Fibroblast of lung (primary cell): ENCODE data around the gene XRCC1. TPM values are rescaled to one million over a fixed set of nuclear protein-coding genes. Genes with fewer than 3 reads are reported as not detected.

Source experiments
- DNase-seq, 2 donors: peaks; one replicate each; pipeline versions ENCODE4 v3.0.0 to v3.0.0-alpha.2; 2010; ENCODE audit warnings: low read depth in 2 of 2
- H2AFZ ChIP-seq: 2 replicates; pipeline ENCODE4 v1.5.1; 2012; ENCODE audit warnings: low read length, control low read depth, inconsistent platforms
- H3K27ac ChIP-seq: 2 replicates; pipeline ENCODE4 v1.5.1; 2011; ENCODE audit warnings: low read length, control low read depth; ENCODE audit not compliant: insufficient read depth
- H3K27me3 ChIP-seq: 2 replicates; pipeline ENCODE4 v1.5.1; 2011; ENCODE audit warnings: mild to moderate bottlenecking, low read length; ENCODE audit not compliant: control insufficient read depth, insufficient read depth
- H3K36me3 ChIP-seq: 2 replicates; pipeline ENCODE4 v1.5.1; 2011; ENCODE audit warnings: low read length; ENCODE audit not compliant: control insufficient read depth, insufficient read depth
- H3K4me1 ChIP-seq: 2 replicates; pipeline ENCODE4 v1.5.1; 2011; ENCODE audit warnings: low read length; ENCODE audit not compliant: control insufficient read depth, insufficient read depth; ENCODE audit errors: extremely low read depth
- H3K4me2 ChIP-seq: 2 replicates; pipeline ENCODE4 v1.5.1; 2011; ENCODE audit warnings: low read length, control low read depth; ENCODE audit not compliant: insufficient read depth; ENCODE audit errors: extremely low read depth
- H3K4me3 ChIP-seq, 4 experiments: fragments of 200-600 bp in 1 of 4; sonication (generic) in 1 of 4; replicated peaks in 1 of 4; 2 replicates each; pipeline ENCODE4 v1.5.1; 2011 to 2016; ENCODE audit warnings: low read length in 4 of 4, low read depth in 3 of 4, mild to moderate bottlenecking in 3 of 4, control low read depth in 2 of 4, inconsistent platforms in 1 of 4, mixed read lengths in 1 of 4; ENCODE audit not compliant: insufficient read depth in 1 of 4; ENCODE audit errors: control extremely low read depth in 1 of 4
- H3K79me2 ChIP-seq: 2 replicates; pipeline ENCODE4 v1.5.1; 2012; ENCODE audit warnings: mild to moderate bottlenecking, low read length, inconsistent platforms; ENCODE audit not compliant: control insufficient read depth, insufficient read depth
- H3K9ac ChIP-seq: 2 replicates; pipeline ENCODE4 v1.5.1; 2011; ENCODE audit warnings: mild to moderate bottlenecking, low read length, control low read depth; ENCODE audit not compliant: insufficient read depth
- H3K9me3 ChIP-seq: 2 replicates; pipeline ENCODE4 v1.5.1; 2012; ENCODE audit warnings: low read depth, low read length; ENCODE audit not compliant: control insufficient read depth, insufficient read depth
- H4K20me1 ChIP-seq: 2 replicates; pipeline ENCODE4 v1.5.1; 2011; ENCODE audit warnings: low read length; ENCODE audit not compliant: control insufficient read depth, insufficient read depth; ENCODE audit errors: extremely low read depth
- CTCF ChIP-seq, 2 donors: IDR thresholded peaks in 1 of 2; conservative IDR thresholded peaks in 1 of 2; 1 replicate in 1 of 2; 2 replicates in 1 of 2; pipeline ENCODE4 v1.5.1; 2011 to 2012; ENCODE audit warnings: low read length in 2 of 2, control low read depth in 1 of 2, inconsistent platforms in 1 of 2, low read depth in 1 of 2, mild to moderate bottlenecking in 1 of 2
- EZH2 ChIP-seq: IDR thresholded peaks from 2 replicates; pipeline ENCODE4 v1.5.1; 2012; ENCODE audit warnings: low read length, control low read depth, mild to moderate bottlenecking; ENCODE audit errors: missing control alignments
- polyA plus RNA-seq, 2 donors: library from polyadenylated mRNA; depleted of rRNA in 1 of 2; stranded (reverse) in 1 of 2; unstranded in 1 of 2; fragments of >200 nt; gene quantifications; 2 replicates each; pipeline ENCODE4 v1.2.1, GENCODE V29; 2011 to 2012; ENCODE audit warnings: missing spikeins in 1 of 2
- total RNA-seq: library from RNA; depleted of rRNA; stranded (reverse); fragments of >200 nt; gene quantifications from 2 replicates; pipeline ENCODE4 v1.2.1, GENCODE V29; 2014

XRCC1 gene
- total and polyA plus RNA-seq, 2 donors (not counting 1 experiment from before 2014, with no cell fraction given): 8.6 to 14.5 TPM

- Histone ChIP-seq H3K9ac (no peak overlapping the region), H4K20me1 (no peaks in the 10 kb centered on the region), H3K9me3 (no peaks in the 10 kb centered on the region), H3K36me3 (peaks cover 15% of the 10 kb centered on the region), H3K4me3 (no peak overlapping the region), H3K27me3 (no peaks in the 10 kb centered on the region), H3K79me2 (no peaks in the 10 kb centered on the region), H3K4me1 (no peaks in the 10 kb centered on the region), H3K4me2 (no peak overlapping the region), H3K27ac (no peak overlapping the region), H2AFZ (no peak overlapping the region)
- DNase-seq: no peak
- TF ChIP-seq CTCF (conservative IDR thresholded peaks at IDR 0.05 in 1 of 2, IDR thresholded peaks at IDR 0.05 in 1 of 2; ENCODE audit: low read depth in 1 of 2, low read length in 2 of 2): no peak
- no peak for TF ChIP-seq EZH2
Measured at GRCh38 chr19:43546581-43546980, 28.7 kb downstream of the XRCC1 start.

- Histone ChIP-seq H3K27me3 (no peaks in the 10 kb centered on the region), H2AFZ (no peak overlapping the region), H3K4me1 (no peaks in the 10 kb centered on the region), H3K4me3 (no peak overlapping the region), H3K9me3 (no peaks in the 10 kb centered on the region), H3K79me2 (no peaks in the 10 kb centered on the region), H3K9ac (no peak overlapping the region), H4K20me1 (no peaks in the 10 kb centered on the region), H3K4me2 (no peak overlapping the region), H3K36me3 (peaks cover 12% of the 10 kb centered on the region), H3K27ac (no peak overlapping the region)
- DNase-seq: no peak
- no peak for TF ChIP-seq CTCF (conservative IDR thresholded peaks at IDR 0.05 in 1 of 2, IDR thresholded peaks at IDR 0.05 in 1 of 2; ENCODE audit: low read depth in 1 of 2, low read length in 2 of 2)
- no peak for TF ChIP-seq EZH2
Measured at GRCh38 chr19:43545981-43546380, 29.3 kb downstream of the XRCC1 start.

- Histone ChIP-seq H3K27me3 (no peaks in the 10 kb centered on the region), H2AFZ (no peak overlapping the region), H3K9me3 (no peaks in the 10 kb centered on the region), H3K27ac (no peak overlapping the region), H3K4me3 (no peak overlapping the region), H3K9ac (no peak overlapping the region), H4K20me1 (no peaks in the 10 kb centered on the region), H3K4me1 (no peaks in the 10 kb centered on the region), H3K36me3 (peaks cover 9% of the 10 kb centered on the region), H3K79me2 (no peaks in the 10 kb centered on the region), H3K4me2 (no peak overlapping the region)
- TF ChIP-seq EZH2 (no peak), CTCF (conservative IDR thresholded peaks at IDR 0.05 in 1 of 2, IDR thresholded peaks at IDR 0.05 in 1 of 2; ENCODE audit: low read depth in 1 of 2, low read length in 2 of 2) (no peak)
- no peak for DNase-seq
Measured at GRCh38 chr19:43545276-43545675, 30.1 kb downstream of the XRCC1 start.
